Activated CD8-positive, alpha-beta memory T cell treated with anti-CD3 and anti-CD28 coated beads, Interleukin-2, amount 50 U/mL, for 1 hour (primary cell): ENCODE measurements around the gene ADARB2.

Experiments used
- DNase-seq: peaks from one replicate; pipeline ENCODE4 v3.0.0-alpha.2; 2020; ENCODE audit errors: extremely low read depth

The ADARB2 gene

GRCh38 chr10:1498746-1499358, 238.5 kb downstream of the ADARB2 start:
- DNase-seq: no peak

- DNase-seq: no peak
Measured at GRCh38 chr10:1495915-1496517, 241.3 kb downstream of the ADARB2 start.

- DNase-seq: no peak
Measured at GRCh38 chr10:1492641-1493040, 244.7 kb downstream of the ADARB2 start.

GRCh38 chr10:1491901-1492300, 245.4 kb downstream of the ADARB2 start:
- DNase-seq: no peak

- no peak for DNase-seq
Measured at GRCh38 chr10:1489801-1490200, 247.5 kb downstream of the ADARB2 start.

- no peak for DNase-seq
Measured at GRCh38 chr10:1488970-1489548, 248.3 kb downstream of the ADARB2 start.

GRCh38 chr10:1486841-1487687, 250.3 kb downstream of the ADARB2 start:
- no peak for DNase-seq

GRCh38 chr10:1485357-1485756, 252.0 kb downstream of the ADARB2 start:
- DNase-seq: no peak

GRCh38 chr10:1483826-1484225, 253.5 kb downstream of the ADARB2 start:
- no peak for DNase-seq

- no peak for DNase-seq
Measured at GRCh38 chr10:1483246-1483645, 254.1 kb downstream of the ADARB2 start.

GRCh38 chr10:1477578-1477977, 259.7 kb downstream of the ADARB2 start:
- no peak for DNase-seq

GRCh38 chr10:1476455-1476803, 260.9 kb downstream of the ADARB2 start:
- DNase-seq: no peak

- no peak for DNase-seq
Measured at GRCh38 chr10:1475771-1476454, 261.4 kb downstream of the ADARB2 start.

GRCh38 chr10:1475098-1475591, 262.2 kb downstream of the ADARB2 start:
- no peak for DNase-seq

GRCh38 chr10:1474376-1475097, 262.8 kb downstream of the ADARB2 start:
- DNase-seq: no peak

GRCh38 chr10:1473874-1474273, 263.5 kb downstream of the ADARB2 start:
- DNase-seq: no peak

- no peak for DNase-seq
Measured at GRCh38 chr10:1472178-1472958, 265.0 kb downstream of the ADARB2 start.

GRCh38 chr10:1468811-1469210, 268.5 kb downstream of the ADARB2 start:
- DNase-seq: no peak

- no peak for DNase-seq
Measured at GRCh38 chr10:1467334-1468076, 269.8 kb downstream of the ADARB2 start.
